Left lung (tissue), 10 donors: ENCODE data around the gene CAPN13. TPM values are rescaled to one million over a fixed set of nuclear protein-coding genes. Genes with fewer than 3 reads are reported as not detected.
A peak's percentile ranks its signal among the peaks of the same experiment; 100 is the strongest.

Source experiments
- ATAC-seq: fragments of 200-7000 bp; cut with Tn5 transposase; one replicate; pipeline ENCODE4 v1.9.1; 2020; ENCODE audit warnings: moderate library complexity
- DNase-seq, 4 donors: peaks; one replicate each; pipeline ENCODE4 v3.0.0-alpha.2; 2013 to 2020
- H3K27ac ChIP-seq, 2 donors: fragments of 200-600 bp; sonication (generic) in 1 of 2; one replicate each; pipeline versions ENCODE4 v1.5.0 to v1.8.0; 2020 to 2021
- H3K27me3 ChIP-seq, 2 donors: fragments of 200-600 bp; sonication (generic) in 1 of 2; one replicate each; pipeline versions ENCODE4 v1.5.0 to v1.8.0; 2020 to 2021
- H3K36me3 ChIP-seq, 2 donors: fragments of 200-600 bp; sonication (generic) in 1 of 2; one replicate each; pipeline versions ENCODE4 v1.5.0 to v1.8.0; 2020 to 2021
- H3K4me1 ChIP-seq, 2 donors: fragments of 200-600 bp; one replicate each; pipeline ENCODE4 v1.8.0; 2021
- H3K4me3 ChIP-seq, 2 donors: fragments of 200-600 bp; sonication (generic) in 1 of 2; one replicate each; pipeline versions ENCODE4 v1.5.0 to v1.8.0; 2020 to 2021; ENCODE audit warnings: mild to moderate bottlenecking in 1 of 2
- H3K9me3 ChIP-seq, 2 donors: fragments of 200-600 bp; sonication (generic) in 1 of 2; one replicate each; pipeline versions ENCODE4 v1.5.0 to v1.8.0; 2020 to 2021
- CTCF ChIP-seq, 2 donors: fragments of 200-600 bp; sonication (generic) in 1 of 2; IDR thresholded peaks; one replicate each; pipeline versions ENCODE4 v1.5.0 to v1.8.0; 2021; ENCODE audit warnings: antibody characterized with exemption in 2 of 2
- intact Hi-C, 2 donors: fragments of 100-400 bp; cut with DNase I; formaldehyde crosslinking; loops; one replicate each; pipeline versions ENCODE4 v1.11.2 to v1.14.2; 2022
- polyA plus RNA-seq, 6 donors: library from polyadenylated mRNA; unstranded; fragments of 120-200 nt; gene quantifications; one replicate each; pipeline ENCODE4 v1.2.1, GENCODE V29; 2013; ENCODE audit not compliant: insufficient read length in 6 of 6
- total RNA-seq, 2 donors: library from RNA; stranded (reverse); fragmentation: NEBNext Ultra II Directional; extraction: Animal tissue kit (Norgen Biotek cat#: 25700); gene quantifications; one replicate each; pipeline ENCODE4 v1.2.1, GENCODE V29; 2021
- donor health status: DM: no; HTN: yes; CAD: no.
- donor health status: DM: no; HTN: no; CAD: no.

CAPN13 gene
- total and polyA plus RNA-seq, 8 donors: 1.1 to 14.9 (median 1.5) TPM

DNA sequence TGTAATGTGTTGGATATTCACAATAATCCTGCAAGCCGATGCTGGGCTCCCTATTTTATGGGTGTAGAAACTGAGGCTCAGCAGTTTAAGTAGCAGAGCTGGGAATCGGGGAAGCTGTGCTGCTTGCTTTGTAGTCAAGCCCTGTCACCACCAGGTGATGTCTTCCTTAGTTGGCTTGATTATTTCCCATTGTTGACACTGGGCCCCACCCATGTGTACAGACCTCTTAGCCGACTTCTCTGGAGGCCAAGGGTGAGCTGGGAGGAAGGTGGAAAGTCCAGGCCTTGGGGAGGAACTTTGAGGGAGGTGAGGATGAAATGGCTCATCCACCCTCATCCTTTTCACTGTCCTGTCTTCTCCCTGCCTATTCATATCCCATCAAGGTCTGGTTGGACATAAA lies 60.0 kb downstream of the CAPN13 start:
- no peaks in the 10 kb centered on the region for H3K27me3 ChIP-seq
- no peak overlapping the region for H3K4me3 ChIP-seq
- DNase-seq (peak in 1 of 4 donors; percentile 30), ATAC-seq (peak; percentile 82)
- no peak for TF ChIP-seq CTCF (IDR thresholded peaks at IDR 0.05)
- no peaks in the 10 kb centered on the region for H3K4me1 ChIP-seq
- H3K9me3 ChIP-seq: no peaks in the 10 kb centered on the region
- no peaks in the 10 kb centered on the region for H3K36me3 ChIP-seq
- no peak overlapping the region for H3K27ac ChIP-seq
- intact Hi-C loops: no loop called here

DNA sequence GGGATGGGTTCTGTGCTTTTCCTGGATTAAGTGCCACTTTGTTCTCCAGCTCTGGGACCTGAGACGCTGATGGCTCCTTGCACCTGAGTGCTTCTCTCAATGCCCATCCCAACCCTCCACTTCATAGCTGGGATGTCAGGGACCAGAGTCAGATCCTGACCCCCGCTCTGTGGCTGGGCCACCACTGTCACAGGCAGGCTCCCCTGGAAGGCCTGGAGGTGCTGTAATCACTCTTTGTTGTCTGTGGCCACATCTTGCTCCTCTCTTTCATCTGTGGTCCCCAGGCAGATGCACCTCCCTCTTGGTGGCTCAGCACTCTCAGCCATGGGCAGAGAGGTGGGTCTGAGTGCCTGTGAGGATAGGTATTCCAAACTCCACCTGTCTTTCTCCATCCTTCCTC lies 62.4 kb downstream of the CAPN13 start:
- TF ChIP-seq CTCF (IDR thresholded peaks at IDR 0.05): no peak
- H3K27ac ChIP-seq: no peak overlapping the region
- H3K9me3 ChIP-seq: no peaks in the 10 kb centered on the region
- peak in 1 of 4 donors; percentile 15 for DNase-seq
- no peaks in the 10 kb centered on the region for H3K4me1 ChIP-seq
- no peak overlapping the region for H3K4me3 ChIP-seq
- no peaks in the 10 kb centered on the region for H3K36me3 ChIP-seq
- intact Hi-C loops: no loop called here
- no peaks in the 10 kb centered on the region for H3K27me3 ChIP-seq
- no peak for ATAC-seq

DNA sequence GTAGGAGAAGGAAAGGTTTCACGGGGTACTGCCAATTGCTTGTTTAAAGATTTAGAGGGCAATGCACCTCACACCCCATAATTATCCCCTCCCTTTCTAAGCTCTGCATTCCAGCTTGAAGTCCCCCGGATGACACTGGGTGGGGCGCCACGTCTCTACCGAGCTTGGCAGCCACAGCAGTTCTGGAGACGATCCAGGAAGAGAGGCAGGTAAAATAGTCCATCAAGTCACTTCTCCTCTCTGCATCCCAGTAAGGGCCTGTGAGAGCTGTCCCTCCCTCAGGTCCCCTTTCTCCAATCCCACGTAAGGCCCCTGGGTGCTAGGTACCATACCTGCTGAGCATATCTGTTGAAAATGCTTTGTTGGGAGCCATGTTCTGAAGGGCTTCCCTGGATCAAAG lies 65.7 kb downstream of the CAPN13 start:
- H3K27me3 ChIP-seq: no peaks in the 10 kb centered on the region
- no peak for TF ChIP-seq CTCF (IDR thresholded peaks at IDR 0.05)
- no peaks in the 10 kb centered on the region for H3K36me3 ChIP-seq
- ATAC-seq (no peak), DNase-seq (peak in 1 of 4 donors; percentile 9)
- no peaks in the 10 kb centered on the region for H3K4me1 ChIP-seq
- H3K4me3 ChIP-seq: no peak overlapping the region
- H3K9me3 ChIP-seq: no peaks in the 10 kb centered on the region
- intact Hi-C loops: no loop called here
- H3K27ac ChIP-seq: no peak overlapping the region

DNA sequence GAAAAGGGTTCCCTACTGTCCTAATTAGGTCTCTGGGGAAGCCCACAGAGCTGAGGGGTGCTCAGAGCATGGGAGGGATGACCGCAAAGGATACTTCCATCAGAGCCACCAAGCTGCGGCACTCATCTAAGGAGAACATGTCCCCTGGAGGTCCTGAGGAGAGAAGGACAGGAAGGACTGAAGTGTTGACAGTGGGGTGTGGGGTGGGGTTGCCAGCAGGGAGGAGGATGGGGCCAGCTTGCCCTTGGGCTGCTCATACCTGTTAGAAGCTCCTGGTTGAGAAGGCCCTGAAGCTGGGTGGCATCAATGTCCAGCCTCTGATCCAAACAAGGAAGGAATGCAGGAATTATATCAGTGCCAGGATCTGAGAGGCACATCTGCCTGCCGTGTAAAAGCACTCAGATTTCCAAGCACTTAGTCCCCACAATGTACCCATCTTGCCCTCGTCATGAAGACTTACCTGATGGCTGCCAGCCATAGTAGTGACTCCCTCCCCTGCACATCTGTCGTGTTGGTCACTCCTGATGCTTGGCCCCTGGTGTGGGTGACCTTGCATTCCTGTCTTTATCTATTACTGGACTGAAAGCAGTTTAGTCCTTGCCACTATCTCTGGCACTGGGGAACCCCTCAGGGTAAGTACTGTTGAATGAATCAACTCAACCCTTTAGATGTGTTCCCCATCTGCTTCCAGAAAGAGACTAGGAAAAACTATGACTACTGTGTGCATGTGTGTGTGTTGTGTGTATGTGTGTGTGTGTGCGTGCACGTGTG lies 68.9 kb downstream of the CAPN13 start:
- Histone ChIP-seq H3K9me3 (no peaks in the 10 kb centered on the region), H3K27me3 (peaks cover 0 to 4% of the 10 kb centered on the region in 2 donors), H3K4me3 (no peak overlapping the region), H3K4me1 (no peaks in the 10 kb centered on the region), H3K36me3 (no peaks in the 10 kb centered on the region), H3K27ac (no peak overlapping the region)
- ATAC-seq (no peak), DNase-seq (peak in 1 of 4 donors; percentile 2)
- intact Hi-C loops: no loop called here
- TF ChIP-seq CTCF (IDR thresholded peaks at IDR 0.05): no peak

DNA sequence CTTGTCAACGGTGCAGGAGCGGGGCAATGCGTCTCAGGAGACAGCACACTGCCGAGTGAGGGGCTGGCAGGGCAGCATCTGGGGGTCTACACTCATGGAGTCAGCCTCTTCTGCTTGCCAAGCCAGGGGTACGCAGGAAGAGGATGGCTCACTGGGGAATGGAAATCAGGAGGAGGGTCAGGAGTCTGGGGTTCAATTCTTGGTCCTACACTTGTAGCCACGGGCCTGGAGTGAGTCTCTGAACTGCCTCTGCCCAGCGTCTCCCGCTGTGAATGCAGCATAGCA lies 70.0 kb downstream of the CAPN13 start:
- Histone ChIP-seq H3K36me3 (no peaks in the 10 kb centered on the region), H3K27me3 (peaks cover 0 to 4% of the 10 kb centered on the region in 2 donors), H3K9me3 (no peaks in the 10 kb centered on the region), H3K4me3 (no peak overlapping the region), H3K4me1 (no peaks in the 10 kb centered on the region), H3K27ac (no peak overlapping the region)
- intact Hi-C loops: no loop called here
- no peak for DNase-seq
- ATAC-seq: no peak
- no peak for TF ChIP-seq CTCF (IDR thresholded peaks at IDR 0.05)
